ENCODE data around the gene TRAPPC3. TPM values are rescaled to one million over a fixed set of nuclear protein-coding genes. Genes with fewer than 3 reads are reported as not detected.

The TRAPPC3 gene
- total RNA-seq, 3 donors from 2014 or later (not counting 1 experiment from before 2014, with no cell fraction given), result 28.0 to 34.7 (median 34.3) TPM

- H3K27ac Mint-ChIP-seq, result no peak overlapping the region
- no peaks in the 10 kb centered on the region for H3K9me3 ChIP-seq (ENCODE audit: control insufficient read depth, insufficient read depth, low read length)
- no peaks in the 10 kb centered on the region for H3K27me3 ChIP-seq (ENCODE audit: control insufficient read depth, insufficient read depth, low read length)
- no peaks in the 10 kb centered on the region for H3K36me3 Mint-ChIP-seq
- H3K36me3 ChIP-seq (ENCODE audit: control insufficient read depth, insufficient read depth, low read length), result peaks cover 43% of the 10 kb centered on the region
- peaks cover 24% of the 10 kb centered on the region for H3K4me1 ChIP-seq (ENCODE audit: control insufficient read depth, insufficient read depth, low read length)
- ATAC-seq, result no peak
- H3K4me3 ChIP-seq (ENCODE audit: low read length), result no peak overlapping the region
- TF ChIP-seq, protein P1, sequence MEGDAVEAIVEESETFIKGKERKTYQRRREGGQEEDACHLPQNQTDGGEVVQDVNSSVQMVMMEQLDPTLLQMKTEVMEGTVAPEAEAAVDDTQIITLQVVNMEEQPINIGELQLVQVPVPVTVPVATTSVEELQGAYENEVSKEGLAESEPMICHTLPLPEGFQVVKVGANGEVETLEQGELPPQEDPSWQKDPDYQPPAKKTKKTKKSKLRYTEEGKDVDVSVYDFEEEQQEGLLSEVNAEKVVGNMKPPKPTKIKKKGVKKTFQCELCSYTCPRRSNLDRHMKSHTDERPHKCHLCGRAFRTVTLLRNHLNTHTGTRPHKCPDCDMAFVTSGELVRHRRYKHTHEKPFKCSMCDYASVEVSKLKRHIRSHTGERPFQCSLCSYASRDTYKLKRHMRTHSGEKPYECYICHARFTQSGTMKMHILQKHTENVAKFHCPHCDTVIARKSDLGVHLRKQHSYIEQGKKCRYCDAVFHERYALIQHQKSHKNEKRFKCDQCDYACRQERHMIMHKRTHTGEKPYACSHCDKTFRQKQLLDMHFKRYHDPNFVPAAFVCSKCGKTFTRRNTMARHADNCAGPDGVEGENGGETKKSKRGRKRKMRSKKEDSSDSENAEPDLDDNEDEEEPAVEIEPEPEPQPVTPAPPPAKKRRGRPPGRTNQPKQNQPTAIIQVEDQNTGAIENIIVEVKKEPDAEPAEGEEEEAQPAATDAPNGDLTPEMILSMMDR (IDR thresholded peaks at IDR 0.05), result no peak
- no peak overlapping the region for H3K4me3 Mint-ChIP-seq
- H3K27ac ChIP-seq (ENCODE audit: low read length), result no peak overlapping the region
- intact Hi-C loops (cut with micrococcal nuclease), result no loop called here
- H3K4me1 Mint-ChIP-seq, result peaks cover 17 to 19% of the 10 kb centered on the region in 2 donors
- 88% methylated on average over 9 of the region's 9 CpGs for WGBS (ENCODE audit: insufficient coverage)
- H3K9me3 Mint-ChIP-seq, result no peaks in the 10 kb centered on the region
- DNase-seq, result no peak
- no peaks in the 10 kb centered on the region for H3K27me3 Mint-ChIP-seq (ENCODE audit: low read depth in 2 of 2)
Observed at GRCh38 chr1:36092798-36093185, 56.5 kb downstream of the TRAPPC3 start.

GRCh38 chr1:36092166-36092797, 57.0 kb downstream of the TRAPPC3 start:
- Mint-ChIP-seq H3K27ac (no peak overlapping the region), H3K9me3 (no peaks in the 10 kb centered on the region), H3K4me3 (no peak overlapping the region), H3K36me3 (no peaks in the 10 kb centered on the region), H3K27me3 (ENCODE audit: low read depth in 2 of 2) (no peaks in the 10 kb centered on the region), H3K4me1 (peaks cover 17 to 19% of the 10 kb centered on the region in 2 donors)
- Histone ChIP-seq H3K4me3 (ENCODE audit: low read length) (no peak overlapping the region), H3K4me1 (ENCODE audit: control insufficient read depth, insufficient read depth, low read length) (peaks cover 25% of the 10 kb centered on the region), H3K9me3 (ENCODE audit: control insufficient read depth, insufficient read depth, low read length) (no peaks in the 10 kb centered on the region), H3K36me3 (ENCODE audit: control insufficient read depth, insufficient read depth, low read length) (peaks cover 43% of the 10 kb centered on the region), H3K27ac (ENCODE audit: low read length) (no peak overlapping the region), H3K27me3 (ENCODE audit: control insufficient read depth, insufficient read depth, low read length) (no peaks in the 10 kb centered on the region)
- ATAC-seq, result no peak
- DNase-seq, result no peak
- intact Hi-C loops (cut with micrococcal nuclease), result no loop called here
- WGBS (ENCODE audit: insufficient coverage), result 96% methylated on average over 17 of the region's 17 CpGs
- TF ChIP-seq, protein P1 (IDR thresholded peaks at IDR 0.05), result no peak

GRCh38 chr1:36091698-36092097, 57.6 kb downstream of the TRAPPC3 start:
- H3K4me3 ChIP-seq (ENCODE audit: low read length), result no peak overlapping the region
- no peak for ATAC-seq
- peak overlapping the region; percentile 63 for H3K4me3 Mint-ChIP-seq
- intact Hi-C loops (cut with micrococcal nuclease), result no loop called here
- no peaks in the 10 kb centered on the region for H3K27me3 Mint-ChIP-seq (ENCODE audit: low read depth in 2 of 2)
- H3K36me3 Mint-ChIP-seq, result no peaks in the 10 kb centered on the region
- H3K4me1 ChIP-seq (ENCODE audit: control insufficient read depth, insufficient read depth, low read length), result peaks cover 25% of the 10 kb centered on the region
- H3K27ac Mint-ChIP-seq, result no peak overlapping the region
- peaks cover 43% of the 10 kb centered on the region for H3K36me3 ChIP-seq (ENCODE audit: control insufficient read depth, insufficient read depth, low read length)
- H3K27ac ChIP-seq (ENCODE audit: low read length), result no peak overlapping the region
- TF ChIP-seq, protein P1 (IDR thresholded peaks at IDR 0.05), result no peak
- no peaks in the 10 kb centered on the region for H3K27me3 ChIP-seq (ENCODE audit: control insufficient read depth, insufficient read depth, low read length)
- no peak for DNase-seq
- H3K9me3 Mint-ChIP-seq, result no peaks in the 10 kb centered on the region
- no peaks in the 10 kb centered on the region for H3K9me3 ChIP-seq (ENCODE audit: control insufficient read depth, insufficient read depth, low read length)
- H3K4me1 Mint-ChIP-seq, result peaks cover 17 to 19% of the 10 kb centered on the region in 2 donors
- 98% methylated on average over 13 of the region's 13 CpGs for WGBS (ENCODE audit: insufficient coverage)

DNA sequence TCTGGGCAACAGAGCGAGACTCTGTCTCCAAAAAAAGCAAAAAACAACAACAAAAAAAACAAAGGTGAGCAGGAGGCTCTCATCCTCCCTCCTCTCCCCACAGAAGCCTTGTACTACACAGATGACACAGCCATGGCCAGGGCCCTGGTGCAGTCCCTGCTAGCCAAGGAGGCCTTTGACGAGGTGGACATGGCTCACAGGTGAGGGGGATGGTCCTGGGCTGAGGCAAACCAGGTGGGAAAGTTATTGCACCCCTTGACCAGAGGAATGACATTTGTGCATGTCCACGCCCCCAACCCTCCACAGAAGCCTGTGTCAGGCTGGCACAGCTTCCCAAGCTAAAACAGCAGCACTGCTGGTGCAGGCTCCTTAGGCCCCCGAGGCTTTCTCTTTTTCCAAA, 58.1 kb downstream of the TRAPPC3 start:
- no peaks in the 10 kb centered on the region for H3K9me3 Mint-ChIP-seq
- no peaks in the 10 kb centered on the region for H3K27me3 Mint-ChIP-seq (ENCODE audit: low read depth in 2 of 2)
- Histone ChIP-seq H3K4me1 (ENCODE audit: control insufficient read depth, insufficient read depth, low read length) (peaks cover 25% of the 10 kb centered on the region), H3K27me3 (ENCODE audit: control insufficient read depth, insufficient read depth, low read length) (no peaks in the 10 kb centered on the region), H3K36me3 (ENCODE audit: control insufficient read depth, insufficient read depth, low read length) (peaks cover 42% of the 10 kb centered on the region), H3K27ac (ENCODE audit: low read length) (no peak overlapping the region), H3K9me3 (ENCODE audit: control insufficient read depth, insufficient read depth, low read length) (no peaks in the 10 kb centered on the region), H3K4me3 (ENCODE audit: low read length) (no peak overlapping the region)
- no peak overlapping the region for H3K27ac Mint-ChIP-seq
- H3K36me3 Mint-ChIP-seq, result no peaks in the 10 kb centered on the region
- WGBS (ENCODE audit: insufficient coverage), result 94% methylated on average over 4 of the region's 4 CpGs
- intact Hi-C loops (cut with micrococcal nuclease), result no loop called here
- ATAC-seq (no peak), DNase-seq (no peak)
- H3K4me1 Mint-ChIP-seq, result peaks cover 17 to 19% of the 10 kb centered on the region in 2 donors
- peak overlapping the region; percentile 63 for H3K4me3 Mint-ChIP-seq
- TF ChIP-seq, protein P1 (IDR thresholded peaks at IDR 0.05), result no peak
